Progenitor cell of endocrine pancreas (in vitro differentiated cells): ENCODE results near the gene SMIM33. TPM values are rescaled to one million over a fixed set of nuclear protein-coding genes. Genes with fewer than 3 reads are reported as not detected.

Experiments used
- DNase-seq: peaks from one replicate; pipeline ENCODE4 v3.0.0; 2021; ENCODE audit warnings: low spot score; ENCODE audit not compliant: unreplicated experiment
- H3K27ac Mint-ChIP-seq: 2 replicates; pipeline ENCODE4 v1.8.0; 2021; ENCODE audit warnings: mild to moderate bottlenecking, moderate library complexity, mixed read lengths
- H3K27me3 Mint-ChIP-seq: 2 replicates; pipeline ENCODE4 v1.8.0; 2021; ENCODE audit warnings: mixed read lengths
- H3K36me3 Mint-ChIP-seq: 2 replicates; pipeline ENCODE4 v1.8.0; 2022; ENCODE audit warnings: mixed read lengths; ENCODE audit not compliant: insufficient read depth
- H3K4me1 Mint-ChIP-seq: 2 replicates; pipeline ENCODE4 v1.8.0; 2021; ENCODE audit warnings: low read depth, mixed read lengths
- H3K4me3 Mint-ChIP-seq: 2 replicates; pipeline ENCODE4 v1.8.0; 2021; ENCODE audit warnings: low read depth, mild to moderate bottlenecking, moderate library complexity, mixed read lengths
- H3K9me3 Mint-ChIP-seq: 2 replicates; pipeline ENCODE4 v1.8.0; 2021; ENCODE audit warnings: low read depth, mixed read lengths
- CTCF ChIP-seq: fragments of 200-600 bp; sonication (generic); IDR thresholded peaks from one replicate; pipeline ENCODE4 v1.5.0; 2021; ENCODE audit warnings: antibody characterized with exemption, mild to moderate bottlenecking; ENCODE audit not compliant: unreplicated experiment
- total RNA-seq: library from RNA; stranded (reverse); gene quantifications from 2 replicates; pipeline ENCODE4 v1.2.1, GENCODE V29; 2021

Gene SMIM33
- total RNA-seq, 1 donor from 2014 or later = not detected

DNA sequence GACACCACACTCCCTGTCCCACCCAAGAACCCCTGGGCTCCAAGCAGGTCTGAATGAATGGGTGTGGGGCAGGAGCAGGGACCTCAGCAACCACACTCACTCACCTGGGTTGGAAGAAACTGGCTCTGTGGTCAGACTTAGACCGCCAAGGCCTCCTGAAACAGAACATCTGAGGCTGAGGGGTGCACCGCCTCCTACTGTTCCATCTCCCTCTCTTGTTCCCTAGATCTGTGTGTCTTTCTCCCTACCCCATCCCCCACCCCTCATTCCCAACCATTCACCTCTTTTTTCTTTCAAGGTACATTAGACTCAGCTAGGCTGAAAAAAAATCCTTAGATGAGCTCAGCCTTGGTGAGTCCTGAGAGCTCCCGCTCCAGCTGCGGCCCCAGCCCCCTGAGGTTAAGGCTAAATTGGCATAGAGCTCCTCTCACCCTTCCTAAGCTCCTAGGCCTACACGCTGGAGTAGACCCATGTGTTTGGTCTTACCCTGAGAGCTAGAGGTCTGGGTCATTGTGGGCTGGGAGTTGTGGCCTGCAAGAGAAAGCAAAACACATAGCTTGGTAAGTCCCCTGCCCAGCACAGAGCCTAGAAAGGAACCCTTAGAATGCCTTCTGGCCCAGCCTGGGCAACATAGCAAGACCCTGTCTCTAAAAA is 13.0 kb upstream of the SMIM33 start:
- Mint-ChIP-seq H3K27me3 (peaks cover 14% of the 10 kb centered on the region), H3K9me3 (no peaks in the 10 kb centered on the region), H3K36me3 (no peaks in the 10 kb centered on the region), H3K4me1 (peaks cover 10% of the 10 kb centered on the region), H3K27ac (no peak overlapping the region), H3K4me3 (no peak overlapping the region)
- no peak for DNase-seq
- TF ChIP-seq CTCF = no peak

- DNase-seq = no peak
- Mint-ChIP-seq H3K9me3 (no peaks in the 10 kb centered on the region), H3K4me1 (peaks cover 10% of the 10 kb centered on the region), H3K27ac (peak overlapping the region; percentile 90), H3K36me3 (no peaks in the 10 kb centered on the region), H3K4me3 (no peak overlapping the region), H3K27me3 (peaks cover 14% of the 10 kb centered on the region)
- no peak for TF ChIP-seq CTCF
These were observed 12.0 kb upstream of the SMIM33 start for GRCh38 chr5:139458580-139459407.

DNA sequence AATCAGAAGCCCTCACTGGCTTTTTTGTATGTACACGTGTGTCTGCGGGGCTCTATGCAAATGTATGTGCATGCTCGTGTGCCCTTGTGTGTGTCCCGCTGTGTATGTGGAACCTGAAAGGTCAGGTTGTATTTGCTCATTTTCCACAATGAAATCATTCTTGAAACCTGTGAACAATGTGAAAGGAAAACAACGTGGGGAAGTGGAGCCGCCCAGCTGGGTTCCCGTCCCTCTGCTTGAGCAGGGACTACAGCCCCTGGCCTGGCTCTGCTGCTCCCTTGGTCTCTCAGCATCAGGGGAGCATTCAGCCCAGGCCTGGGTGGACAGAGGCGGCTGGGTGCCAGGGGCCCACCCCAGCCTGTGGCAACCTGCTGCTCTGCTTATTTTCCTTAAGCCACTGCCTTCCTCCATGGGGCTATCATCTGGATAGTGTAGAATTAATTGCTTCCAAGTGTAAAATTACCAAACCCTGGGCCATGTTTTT is 11.3 kb upstream of the SMIM33 start:
- Mint-ChIP-seq H3K27me3 (peaks cover 14% of the 10 kb centered on the region), H3K27ac (peak overlapping the region; percentile 90)
- no peak for DNase-seq

DNA sequence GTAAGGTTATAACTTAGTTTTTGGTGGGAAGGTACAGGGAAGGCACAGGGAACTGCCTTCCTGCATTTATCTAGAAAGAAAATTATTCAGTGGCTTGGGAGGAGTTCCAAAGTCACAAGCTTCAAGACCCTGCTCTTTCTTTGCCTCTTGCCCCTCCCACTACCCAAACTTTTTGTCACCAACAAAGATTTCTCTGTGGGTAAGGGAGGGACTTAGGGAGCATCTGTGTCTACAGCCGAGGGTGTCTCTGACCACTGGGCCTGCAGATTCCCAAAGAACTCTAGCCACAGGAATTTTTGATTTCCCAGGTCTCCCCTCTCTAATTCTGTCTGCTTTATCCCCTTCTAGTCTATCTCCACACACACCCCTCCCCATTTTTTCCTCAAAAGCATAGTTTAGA is 10.3 kb upstream of the SMIM33 start:
- no peak for DNase-seq
- Mint-ChIP-seq H3K36me3 (no peaks in the 10 kb centered on the region), H3K4me1 (peaks cover 10% of the 10 kb centered on the region), H3K27me3 (peaks cover 7% of the 10 kb centered on the region), H3K4me3 (no peak overlapping the region), H3K27ac (no peak overlapping the region), H3K9me3 (no peaks in the 10 kb centered on the region)
- no peak for TF ChIP-seq CTCF

More for the DNA sequence above, 11.3 kb upstream of the SMIM33 start:
- Mint-ChIP-seq H3K4me3 (no peak overlapping the region), H3K36me3 (no peaks in the 10 kb centered on the region), H3K9me3 (no peaks in the 10 kb centered on the region), H3K4me1 (peaks cover 10% of the 10 kb centered on the region)
- no peak for TF ChIP-seq CTCF

DNA sequence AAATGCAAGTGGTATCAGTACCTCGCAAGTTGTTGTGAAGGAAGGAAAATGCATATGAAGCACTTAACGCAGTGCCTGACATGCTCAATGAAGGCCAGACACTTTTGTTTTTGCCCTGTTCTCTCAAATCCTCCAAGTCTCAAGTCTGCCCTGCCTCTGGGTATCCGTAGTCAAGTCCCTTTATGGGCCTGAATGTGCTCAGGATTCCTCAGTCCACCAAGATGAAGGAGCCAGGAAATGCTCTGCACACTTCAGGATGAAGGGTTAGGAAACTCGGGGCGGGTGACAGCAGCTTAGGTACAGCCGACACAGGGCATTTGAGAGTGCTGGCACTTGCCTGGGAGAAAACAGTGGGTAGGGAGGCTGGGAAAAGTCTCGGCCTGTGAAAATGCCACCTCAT is 9.6 kb upstream of the SMIM33 start:
- Mint-ChIP-seq H3K4me3 (no peak overlapping the region), H3K27ac (no peak overlapping the region), H3K36me3 (no peaks in the 10 kb centered on the region), H3K9me3 (no peaks in the 10 kb centered on the region), H3K27me3 (peaks cover 7% of the 10 kb centered on the region), H3K4me1 (peaks cover 10% of the 10 kb centered on the region)
- no peak for TF ChIP-seq CTCF
- no peak for DNase-seq
